HG02678 (cell line): Measurements from ENCODE around the gene C12orf50.
"Not testable (repeated sequence)": the region's sequence is repeated elsewhere in the genome, so short reads cannot be mapped to it uniquely, and the experiment has no call there.

ENCODE experiments used
- ATAC-seq: cut with Tn5 transposase; IDR thresholded peaks from one replicate; pipeline ENCODE4 v1.9.1; 2021; ENCODE audit warnings: mild to moderate bottlenecking, moderate library complexity; ENCODE audit not compliant: unreplicated experiment

Gene C12orf50

DNA sequence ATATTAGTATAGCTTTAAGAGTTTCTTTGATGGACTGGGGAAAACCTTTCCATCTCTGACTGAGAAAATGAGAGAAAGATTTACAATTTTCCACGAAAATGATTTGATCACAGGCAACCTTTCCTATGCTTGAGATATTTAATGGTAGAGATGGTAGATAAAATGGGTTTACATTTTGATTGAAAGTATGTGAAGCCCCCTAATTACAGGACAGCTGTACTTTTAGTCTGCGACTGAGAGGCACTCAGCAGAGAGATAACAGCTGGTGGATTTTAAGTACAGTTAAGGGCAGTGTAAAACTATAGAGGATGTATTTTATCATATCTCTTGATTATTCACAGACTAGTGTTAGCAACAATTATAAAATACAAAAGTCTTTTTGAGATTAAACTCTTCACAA, 40.7 kb downstream of the C12orf50 start:
- no peak for ATAC-seq

DNA sequence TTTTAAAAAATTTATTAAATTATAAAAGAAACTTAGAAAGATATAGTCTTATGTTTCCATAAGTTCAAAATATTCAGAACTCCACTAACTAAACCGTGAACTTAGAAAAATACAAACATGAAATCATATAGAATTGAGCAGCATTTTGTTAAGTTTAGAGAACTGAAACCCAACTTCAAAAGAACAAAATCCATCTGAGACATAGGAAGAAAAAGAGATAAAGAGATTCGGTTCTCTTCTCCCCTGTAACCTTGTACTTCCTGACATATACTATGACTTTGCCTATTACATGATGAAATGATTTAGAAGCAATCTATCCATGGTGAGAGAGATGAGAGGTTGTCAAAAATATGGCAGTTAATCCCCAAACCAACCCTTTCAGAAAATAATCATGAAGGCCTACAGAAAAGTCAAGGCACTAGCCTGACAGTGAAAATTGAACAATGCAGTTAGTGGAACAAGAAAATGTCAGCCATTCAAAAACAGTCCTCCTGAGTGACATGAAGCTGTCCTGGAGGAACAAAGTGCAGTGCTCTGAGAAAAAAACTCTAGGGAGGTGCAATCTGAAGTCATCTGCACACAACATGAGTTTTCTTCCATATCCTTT, 44.0 kb downstream of the C12orf50 start:
- ATAC-seq = no peak

DNA sequence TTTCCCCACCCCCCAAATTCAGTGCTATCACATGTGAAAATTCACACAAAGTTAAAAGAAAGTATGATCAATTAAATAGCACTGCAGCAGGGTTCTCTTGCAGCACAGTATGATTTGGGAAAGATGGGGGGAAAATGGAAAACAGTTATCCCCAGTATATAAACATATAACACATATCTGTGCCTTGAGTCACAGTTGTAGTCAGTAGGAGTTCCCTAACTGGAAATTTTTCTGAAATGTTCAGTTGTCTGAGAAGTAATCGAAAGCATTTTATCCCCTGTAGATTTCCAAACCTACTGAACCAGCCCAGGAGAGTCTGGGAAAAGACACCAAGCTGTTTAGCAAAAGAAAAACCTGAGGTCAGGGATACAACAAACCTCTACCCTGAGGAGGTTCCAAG, 47.0 kb downstream of the C12orf50 start:
- ATAC-seq = no peak

DNA sequence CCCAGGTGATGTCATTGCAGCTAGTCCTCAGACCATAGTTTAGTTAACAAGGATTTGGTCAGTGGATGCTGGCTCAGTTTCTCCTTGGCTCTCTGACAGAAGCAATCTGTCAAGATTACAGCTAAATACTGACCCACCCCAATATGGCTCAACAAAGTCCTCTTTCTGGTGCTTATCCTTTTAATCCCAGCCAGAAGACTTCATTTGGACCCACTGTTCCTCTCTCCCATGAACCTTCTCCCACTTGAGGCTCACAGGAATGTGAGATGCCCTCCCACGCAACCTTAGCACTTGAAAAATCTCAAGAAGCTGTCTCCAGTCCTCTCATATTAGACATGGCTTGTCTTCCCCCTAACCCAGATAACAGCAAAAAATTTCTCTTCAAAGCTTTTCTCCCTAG, 47.7 kb downstream of the C12orf50 start:
- no peak for ATAC-seq

DNA sequence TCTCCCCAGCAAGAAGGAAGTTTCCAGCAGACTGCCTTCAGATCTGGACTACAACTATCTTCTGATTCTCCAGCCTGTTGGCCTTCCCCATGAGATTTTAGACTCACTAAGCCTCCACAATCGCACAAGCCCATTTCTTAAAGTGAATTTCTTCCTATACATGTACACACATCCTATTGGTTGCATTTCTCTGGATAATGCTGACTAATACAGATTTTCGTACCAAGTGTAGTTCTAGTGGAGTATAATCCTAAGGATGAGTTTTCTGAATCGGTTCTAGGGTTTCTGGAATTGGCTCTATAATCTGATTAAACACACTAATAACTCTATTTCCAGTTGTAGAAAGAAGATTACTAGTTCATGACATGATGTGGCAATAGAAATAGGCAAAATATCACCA, 53.3 kb downstream of the C12orf50 start:
- ATAC-seq = no peak

DNA sequence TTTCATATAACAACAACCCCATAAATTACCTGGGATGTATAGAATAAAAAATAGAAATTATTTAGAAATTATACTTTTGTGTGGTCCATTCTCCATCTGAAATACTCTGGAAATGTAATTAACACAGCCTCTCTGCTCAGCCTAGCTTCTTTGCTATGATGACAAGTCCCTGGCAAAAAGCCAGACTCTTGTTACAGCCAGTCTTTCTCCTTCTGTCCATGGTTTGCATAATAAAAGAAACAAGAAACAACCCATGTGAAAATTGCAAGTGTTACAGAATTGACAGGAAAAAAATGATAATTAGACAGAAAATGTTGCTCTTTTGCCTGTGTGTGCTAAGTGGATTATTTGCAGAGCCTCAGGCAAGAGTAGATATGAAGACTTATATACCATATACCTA, 61.3 kb downstream of the C12orf50 start:
- no peak for ATAC-seq

DNA sequence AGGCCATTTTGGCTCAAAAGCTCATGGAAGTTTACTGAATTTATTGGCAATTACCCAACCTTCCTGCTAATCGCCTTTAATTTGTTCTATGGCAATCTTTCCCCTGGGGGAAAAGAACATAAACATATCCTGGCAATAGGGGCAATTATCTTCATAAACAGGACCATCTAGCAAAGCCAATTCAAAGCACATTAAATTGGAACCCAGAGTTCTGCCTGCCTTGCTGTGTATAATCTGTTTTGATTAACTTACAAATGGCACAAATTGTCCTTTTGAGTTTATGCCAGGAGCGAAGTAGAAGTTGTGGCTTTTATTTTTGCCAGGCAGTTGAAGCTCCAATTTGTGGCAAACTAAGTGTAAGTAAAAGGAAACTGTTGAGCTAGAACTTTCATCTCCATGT, 68.6 kb downstream of the C12orf50 start:
- no peak for ATAC-seq

DNA sequence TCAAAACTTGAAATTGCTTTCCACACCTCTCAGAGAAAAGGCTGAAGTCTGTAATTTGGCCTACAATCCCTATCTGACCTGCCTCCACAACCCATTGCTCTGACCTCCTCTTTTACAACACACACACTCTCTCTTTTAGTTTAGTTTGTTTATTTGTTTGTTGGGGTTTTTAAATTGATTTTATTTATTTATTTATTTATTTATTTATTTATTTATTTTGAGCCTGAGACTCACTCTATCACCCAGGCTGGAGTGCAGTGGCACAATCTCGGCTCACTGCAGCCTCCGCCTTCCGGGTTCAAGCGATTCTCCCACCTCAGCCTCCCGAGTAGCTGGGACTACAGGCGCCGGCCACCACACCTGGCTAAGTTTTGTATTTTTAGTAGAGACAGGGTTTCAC, 75.2 kb downstream of the C12orf50 start:
- ATAC-seq = not testable (repeated sequence)

DNA sequence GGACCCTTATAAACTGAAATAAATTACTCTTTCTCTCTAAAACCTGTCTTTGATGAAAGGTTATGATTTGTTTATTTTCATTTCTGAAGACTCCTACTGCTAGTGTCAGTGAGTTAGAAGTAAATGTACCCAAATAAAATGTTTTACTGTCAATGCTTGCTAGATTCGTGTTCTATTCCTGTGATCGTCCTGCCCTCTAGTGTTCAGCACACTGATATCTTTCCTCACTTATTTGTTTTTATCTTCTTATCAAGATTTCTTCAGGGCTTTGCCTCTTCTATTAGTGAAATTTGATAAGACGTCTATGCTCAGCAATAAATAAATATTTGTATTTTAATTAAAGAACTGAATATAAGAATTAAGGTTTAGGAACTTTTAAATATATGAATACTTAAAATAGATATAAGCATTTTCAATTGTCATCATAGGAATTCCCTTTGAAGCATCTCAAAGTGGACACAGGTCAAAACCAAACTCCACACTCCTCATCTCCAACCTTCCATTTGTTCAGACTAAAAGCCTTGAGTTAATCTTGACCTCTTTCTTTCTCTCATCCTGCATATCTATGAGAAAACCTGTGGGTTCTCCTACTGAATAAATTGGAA, 75.8 kb downstream of the C12orf50 start:
- ATAC-seq = no peak

DNA sequence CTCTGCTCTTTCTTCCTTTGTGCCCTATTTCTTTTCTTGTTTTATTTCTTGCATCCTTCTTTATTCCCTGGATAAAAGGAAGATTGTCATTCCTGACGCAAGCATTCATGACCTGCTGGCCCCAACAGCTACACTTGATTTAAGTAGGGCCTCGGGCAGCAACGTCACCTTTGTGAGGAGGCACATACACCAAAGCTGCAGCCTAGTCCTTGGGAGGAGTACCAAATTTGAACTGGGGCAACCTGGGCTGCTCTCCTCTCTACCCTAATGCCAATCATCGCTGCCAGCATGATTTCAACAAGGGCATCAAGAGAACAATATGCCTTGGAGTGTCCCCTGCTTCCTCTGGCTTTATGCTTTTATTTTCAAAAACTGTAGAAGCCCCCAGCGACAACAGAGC, 76.4 kb downstream of the C12orf50 start:
- no peak for ATAC-seq

DNA sequence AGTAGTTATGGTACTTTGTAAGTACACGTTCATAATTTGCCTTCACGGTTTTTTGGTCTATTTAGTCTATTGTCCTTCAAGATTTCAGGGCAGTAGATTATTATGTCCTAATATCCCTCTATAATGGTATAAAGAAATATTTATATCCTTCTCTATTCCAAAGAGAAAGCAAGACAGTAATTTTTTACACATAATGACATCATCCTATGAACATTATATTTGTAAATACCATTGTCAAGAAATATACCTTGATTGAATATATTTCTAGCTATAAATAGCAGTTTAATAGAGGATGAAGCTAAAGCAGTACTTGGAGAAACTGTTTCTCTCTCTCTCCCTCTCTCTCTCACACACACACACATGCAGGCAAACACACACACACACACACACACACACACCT, 77.0 kb downstream of the C12orf50 start:
- no peak for ATAC-seq

DNA sequence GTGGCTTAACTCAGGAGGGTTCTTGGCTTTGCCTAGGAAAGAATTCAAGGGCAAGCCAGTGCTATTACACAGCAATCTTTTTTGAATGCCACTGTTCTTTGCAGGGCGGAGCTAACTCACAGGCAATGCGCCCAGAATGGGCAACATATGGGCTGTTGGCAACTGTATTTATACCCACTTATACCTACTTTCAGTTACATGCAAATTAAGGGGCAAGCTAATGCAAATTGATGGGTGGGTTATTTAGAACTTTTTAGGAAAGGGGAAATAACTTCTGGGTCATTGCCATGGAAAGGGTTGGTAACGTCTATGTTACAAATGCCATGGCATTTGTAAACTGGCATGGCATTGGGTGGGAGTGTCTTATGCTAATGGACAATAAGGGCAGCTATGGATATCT, 85.4 kb downstream of the C12orf50 start:
- no peak for ATAC-seq

DNA sequence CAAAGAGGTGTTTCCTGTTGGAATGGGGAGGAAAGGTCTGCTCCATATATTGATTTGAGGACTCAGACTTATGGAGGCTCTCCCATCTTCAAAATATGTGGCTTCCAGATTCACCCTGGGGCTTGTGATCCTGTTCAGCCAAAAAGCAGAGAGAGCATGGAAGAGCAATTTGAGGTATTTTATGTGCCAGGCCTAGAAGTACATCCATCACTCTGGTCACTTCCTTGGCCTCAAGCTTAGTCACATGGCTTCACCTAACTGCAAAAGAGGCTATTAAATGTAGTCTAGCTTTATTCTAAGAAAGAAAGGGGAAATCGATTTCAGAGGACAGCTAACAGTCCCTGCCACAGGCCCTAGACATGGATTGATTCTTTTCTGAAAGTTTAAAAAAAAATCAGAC, 86.2 kb downstream of the C12orf50 start:
- no peak for ATAC-seq

DNA sequence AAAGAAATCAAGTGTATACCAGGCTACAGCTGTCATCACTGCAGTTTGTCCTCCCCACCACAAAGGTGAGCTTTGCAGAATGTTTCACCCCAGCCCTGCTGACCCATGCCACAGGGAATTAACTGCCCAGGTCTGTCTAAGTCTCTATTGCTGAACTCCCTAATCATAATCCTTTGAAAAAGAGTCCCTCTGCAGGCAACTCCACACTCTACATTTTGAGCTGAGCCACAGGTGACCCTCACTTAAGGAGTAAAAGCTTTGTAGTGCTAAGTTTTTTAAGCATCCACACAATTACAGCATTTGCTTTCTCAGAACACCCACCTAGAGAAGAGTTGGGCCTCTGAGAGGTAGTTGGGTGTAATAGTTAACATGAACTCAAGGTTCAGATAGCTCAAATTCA, 90.0 kb downstream of the C12orf50 start:
- ATAC-seq = no peak

DNA sequence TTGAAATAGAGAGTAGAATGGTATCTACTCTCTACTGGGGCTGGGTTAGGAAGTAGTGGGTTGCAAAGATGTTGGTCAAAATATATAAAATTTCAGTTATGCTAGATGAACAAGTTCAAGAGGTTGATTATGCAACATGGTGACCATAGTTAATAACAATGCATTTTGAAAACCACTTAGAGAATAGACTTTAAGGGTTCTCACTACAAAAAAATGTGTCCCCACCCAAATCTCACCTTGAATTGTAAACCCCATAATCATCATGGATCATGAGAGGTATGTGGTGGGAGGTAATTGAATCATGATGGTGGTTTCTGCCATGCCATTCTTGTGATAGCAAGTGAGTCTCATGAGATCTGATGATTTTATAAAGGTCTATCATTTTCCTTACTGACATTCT, 94.0 kb downstream of the C12orf50 start:
- no peak for ATAC-seq

DNA sequence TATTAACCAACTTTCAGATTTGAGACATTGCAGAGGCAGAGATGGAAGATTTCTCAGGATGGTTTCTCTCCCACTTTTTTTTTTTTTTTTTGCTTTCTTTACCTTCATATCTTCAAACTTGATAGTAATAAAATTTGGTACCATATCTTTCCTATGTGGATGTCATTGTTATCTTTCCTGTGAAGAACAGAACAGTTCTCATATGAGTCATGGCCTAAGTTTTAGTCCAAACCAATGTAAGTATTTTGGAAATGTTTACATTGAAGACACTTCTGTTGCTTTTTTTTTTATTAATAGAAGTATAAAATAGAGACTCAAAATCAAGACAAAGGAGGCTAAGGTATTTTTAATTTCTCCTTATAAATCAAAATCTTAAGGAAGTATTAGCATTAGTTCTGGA, 95.2 kb downstream of the C12orf50 start:
- no peak for ATAC-seq

DNA sequence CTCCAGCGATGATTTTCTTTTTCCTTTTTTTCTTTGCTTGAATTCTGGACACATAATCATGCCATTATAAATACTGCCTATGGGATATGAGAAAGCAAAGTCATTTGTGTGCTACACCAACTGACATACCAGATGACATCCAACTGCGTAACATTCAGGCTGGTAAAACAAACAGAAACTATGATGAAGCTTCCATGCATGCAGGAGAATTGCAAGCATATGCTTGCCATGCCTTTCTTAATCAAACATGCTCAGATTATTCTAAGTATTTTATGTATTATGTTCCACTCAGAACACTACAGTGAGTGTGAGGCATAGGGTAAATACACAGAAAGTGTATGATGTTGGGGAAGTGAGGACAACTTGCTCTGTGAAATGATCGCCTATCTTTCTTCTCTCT, 97.4 kb downstream of the C12orf50 start:
- no peak for ATAC-seq

DNA sequence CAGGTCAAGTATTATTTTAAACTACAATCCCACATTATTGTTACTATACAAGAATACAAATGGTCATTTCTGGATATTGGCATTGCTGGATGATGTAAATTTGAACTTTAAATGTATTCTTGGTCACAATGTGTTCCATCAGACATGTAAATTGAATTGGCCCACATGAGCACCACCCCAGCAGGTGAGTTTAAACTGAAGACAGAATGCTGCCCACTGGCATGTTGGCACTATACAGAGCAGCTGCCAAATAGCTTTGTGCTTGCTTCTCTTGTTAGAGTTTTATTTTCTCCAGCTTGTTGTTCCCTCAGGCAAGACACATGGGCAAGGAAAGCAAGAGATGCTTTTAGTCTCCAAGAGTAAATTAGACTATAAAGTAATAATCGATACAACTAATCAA, 98.6 kb downstream of the C12orf50 start:
- ATAC-seq = no peak
